Ovary (tissue), 9 donors: ENCODE measurements around the gene ZNF266. TPM values are rescaled to one million over a fixed set of nuclear protein-coding genes. Genes with fewer than 3 reads are reported as not detected.

Experiments used
- DNase-seq, 5 donors: peaks; one replicate each; pipeline ENCODE4 v3.0.0-alpha.2; 2019 to 2020
- H3K27ac ChIP-seq, 2 donors: fragments of 200-600 bp; one replicate each; pipeline versions ENCODE4 v1.5.1 to v1.8.0; 2019 to 2022
- H3K27me3 ChIP-seq: fragments of 200-600 bp; one replicate; pipeline ENCODE4 v1.8.0; 2022
- H3K36me3 ChIP-seq: fragments of 200-600 bp; sonication (generic); one replicate; pipeline ENCODE4 v1.5.1; 2019
- H3K4me1 ChIP-seq: one replicate; pipeline ENCODE4 v1.8.1; 2013; ENCODE audit warnings: mild to moderate bottlenecking, moderate library complexity; ENCODE audit not compliant: insufficient read depth
- H3K4me3 ChIP-seq: fragments of 200-600 bp; sonication (generic); one replicate; pipeline ENCODE4 v1.5.1; 2017
- H3K9me3 ChIP-seq, 2 donors: fragments of 200-600 bp in 1 of 2; sonication (generic) in 1 of 2; one replicate each; pipeline versions ENCODE4 v1.5.1 to v1.8.1; 2013 to 2019; ENCODE audit warnings: mild to moderate bottlenecking in 1 of 2, moderate library complexity in 1 of 2
- CTCF ChIP-seq, 3 donors: fragments of 450-650 bp in 2 of 3; fragments of 200-600 bp in 1 of 3; IDR thresholded peaks; one replicate each; pipeline versions ENCODE4 v1.5.1 to v1.8.0; 2016 to 2022; ENCODE audit warnings: antibody characterized with exemption in 3 of 3, mild to moderate bottlenecking in 1 of 3
- EP300 ChIP-seq: sonication (generic); formaldehyde crosslinking; IDR thresholded peaks from one replicate; pipeline ENCODE4 v1.6.1; 2017; ENCODE audit warnings: antibody characterized with exemption
- POLR2A ChIP-seq: fragments of 450-650 bp; IDR thresholded peaks from one replicate; pipeline ENCODE4 v1.6.1; 2017; ENCODE audit warnings: antibody characterized with exemption, mild to moderate bottlenecking, moderate library complexity
- WGBS, 3 donors: extraction: QIAGEN DNeasy Blood & Tissue Kit in 1 of 3; methylation state at CpG; one replicate each; pipeline versions ENCODE4 v1.1.5 to v1.1.7; 2013 to 2017; 5-methylcytosine and 5-hydroxymethylcytosine counted together
- intact Hi-C, 4 donors: fragments of 100-400 bp; cut with DNase I; formaldehyde crosslinking; loops; one replicate each; pipeline versions ENCODE4 v1.11.0 to v1.15.1; 2022 to 2023
- polyA plus RNA-seq, 2 donors: library from polyadenylated mRNA; stranded (reverse); fragments of 200-250 nt in 1 of 2; fragments of 350-450 nt in 1 of 2; fragmentation: Illumina TruSeq in 1 of 2; extraction: RNeasy Lipid Tissue Mini Kit (QIAGEN cat#74804) in 1 of 2; gene quantifications; one replicate each; pipeline ENCODE4 v1.2.3, GENCODE V29; 2013 to 2014
- total RNA-seq, 7 donors: library from RNA; depleted of rRNA in 2 of 7; stranded (reverse); fragments of >200 nt in 2 of 7; fragmentation: NEBNext Ultra II Directional in 3 of 7; extraction: Animal tissue kit (Norgen Biotek cat#: 25700) in 3 of 7; gene quantifications; one replicate each; pipeline versions ENCODE4 v1.1.0 to v1.2.4, GENCODE V29; 2016 to 2023
- donor health status: DM: no; HTN: no; CAD: no; lungs with moderate emphysema.
- donor health status: DM: no; HTN: no; CAD: no.
- donor health status: Bipolar disorder and iron deficiency.
- donor health status: DM: yes; HTN: yes; CAD: no.
- donor health status: DM: no; HTN: no; CAD: no.
- donor health status: DM: yes; HTN: yes; CAD: no.

The ZNF266 gene
- total and polyA plus RNA-seq, 9 donors, result 15.5 to 27.6 (median 23.0) TPM

DNA sequence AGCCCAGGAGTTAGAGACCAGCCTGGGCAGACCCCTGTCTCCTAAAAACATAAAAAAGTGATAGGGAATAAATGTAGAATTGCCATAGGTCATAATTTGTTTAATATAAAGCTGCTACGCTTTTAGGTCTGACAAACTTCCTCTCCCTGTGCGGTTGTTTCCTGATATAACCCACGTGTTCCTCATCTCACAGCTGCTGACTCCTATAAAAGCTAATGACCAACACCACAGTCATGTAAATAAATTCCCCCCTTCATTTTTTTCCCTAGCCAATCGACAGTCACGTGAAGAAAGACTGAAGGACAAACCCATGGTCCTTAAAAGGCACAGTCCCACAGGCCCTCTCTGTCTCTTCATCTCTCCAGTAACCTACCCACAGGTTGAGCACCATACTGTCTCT is 27.5 kb downstream of the ZNF266 start:
- DNase-seq, result no peak
- intact Hi-C loops, result no loop called here
- 73 to 83% (median 81%) methylated on average over 5 of the region's 5 CpGs for WGBS, 3 donors
- Histone ChIP-seq H3K9me3 (peaks cover 1 to 28% of the 10 kb centered on the region in 2 donors), H3K4me3 (no peak overlapping the region), H3K27me3 (no peaks in the 10 kb centered on the region), H3K36me3 (no peaks in the 10 kb centered on the region), H3K4me1 (no peaks in the 10 kb centered on the region), H3K27ac (no peak overlapping the region)
- no peak for TF ChIP-seq EP300
- no peak for TF ChIP-seq POLR2A
- TF ChIP-seq CTCF (IDR thresholded peaks at IDR 0.05), result no peak

GRCh38 chr19:9406798-9407352 is 28.5 kb downstream of the ZNF266 start:
- Histone ChIP-seq H3K27me3 (no peaks in the 10 kb centered on the region), H3K36me3 (no peaks in the 10 kb centered on the region), H3K4me1 (no peaks in the 10 kb centered on the region), H3K27ac (peak overlapping the region in 1 of 2 donors; percentile 58), H3K9me3 (peaks cover 0 to 22% of the 10 kb centered on the region in 2 donors), H3K4me3 (peak overlapping the region; percentile 51)
- peak; percentile 78 to 86 (median 83) for DNase-seq
- no peak for TF ChIP-seq EP300
- TF ChIP-seq POLR2A, result no peak
- TF ChIP-seq CTCF (IDR thresholded peaks at IDR 0.05), result no peak
- 1 to 2% (median 1%) methylated on average over 31 to 39 of the region's 39 CpGs for WGBS, 3 donors
- intact Hi-C loops, result no loop called here

GRCh38 chr19:9381361-9381785 is 54.0 kb downstream of the ZNF266 start:
- Histone ChIP-seq H3K4me3 (no peak overlapping the region), H3K27me3 (no peaks in the 10 kb centered on the region), H3K9me3 (peaks cover 38 to 90% of the 10 kb centered on the region in 2 donors), H3K36me3 (peaks cover 16% of the 10 kb centered on the region), H3K27ac (no peak overlapping the region), H3K4me1 (no peaks in the 10 kb centered on the region)
- 71 to 84% (median 81%) methylated on average over 4 of the region's 4 CpGs for WGBS, 3 donors
- intact Hi-C loops, result no loop called here
- DNase-seq, result no peak
- TF ChIP-seq CTCF (IDR thresholded peaks at IDR 0.05) (no peak), EP300 (no peak), POLR2A (no peak)

DNA sequence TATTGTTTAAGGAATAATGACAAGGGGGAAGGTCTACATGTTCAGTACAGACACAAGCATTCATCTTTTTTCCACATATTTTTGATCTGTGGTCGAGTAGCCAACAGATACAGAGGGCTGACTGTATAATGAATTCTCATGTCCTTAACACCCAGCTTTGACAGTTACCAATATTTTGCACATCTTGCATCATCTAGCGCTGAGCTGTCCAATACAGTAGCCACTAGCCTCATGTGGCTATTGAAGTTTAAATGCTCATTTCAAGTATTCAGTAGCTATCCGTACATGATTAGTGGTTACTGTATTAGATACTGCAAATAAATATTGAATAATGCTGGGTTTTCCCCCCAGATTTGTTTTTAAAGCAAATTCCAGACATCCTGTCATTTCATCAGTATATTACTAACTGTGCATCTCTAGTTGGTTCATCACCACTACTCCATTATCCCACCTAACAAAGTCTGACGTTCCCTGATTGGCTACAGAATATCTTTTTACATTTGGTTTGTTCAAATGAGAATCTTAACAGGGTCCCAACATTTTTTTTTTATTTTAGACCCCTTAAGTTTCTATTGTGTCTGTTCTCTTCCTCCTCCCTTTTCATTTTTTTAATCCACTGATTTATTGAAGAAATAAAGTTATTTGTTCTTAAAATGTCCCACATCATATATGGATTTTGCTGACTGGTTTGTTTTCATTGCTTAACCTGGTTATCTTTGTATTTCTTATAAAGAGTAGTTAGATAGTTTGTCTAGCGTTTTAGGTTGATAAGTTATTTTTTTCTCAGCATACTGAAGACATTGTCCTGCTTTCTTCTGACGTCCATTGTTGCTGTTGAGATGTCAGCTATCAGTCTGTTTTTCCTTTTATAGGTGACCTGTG is 64.4 kb downstream of the ZNF266 start:
- 91 to 93% (median 91%) methylated on average over 6 of the region's 6 CpGs for WGBS, 3 donors
- no peaks in the 10 kb centered on the region for H3K36me3 ChIP-seq
- peaks cover 19 to 29% of the 10 kb centered on the region in 2 donors for H3K9me3 ChIP-seq
- H3K27ac ChIP-seq, result no peak overlapping the region
- H3K27me3 ChIP-seq, result no peaks in the 10 kb centered on the region
- H3K4me1 ChIP-seq, result no peaks in the 10 kb centered on the region
- H3K4me3 ChIP-seq, result no peak overlapping the region
- no peak for TF ChIP-seq EP300
- TF ChIP-seq CTCF (IDR thresholded peaks at IDR 0.05), result no peak
- no peak for TF ChIP-seq POLR2A
- intact Hi-C loops, result no loop called here
- DNase-seq, result no peak
